ENCODE data around the gene KCTD16.

GRCh38 chr5:144421411-144421810, 250.7 kb downstream of the KCTD16 start:
- TF ChIP-seq EZH2 (IDR thresholded peaks at IDR 0.05; ENCODE audit: low read length) (no peak), CTCF (optimal IDR thresholded peaks at IDR 0.05 in 1 of 3, IDR thresholded peaks at IDR 0.05 in 1 of 3, conservative IDR thresholded peaks at IDR 0.05 in 1 of 3; ENCODE audit: extremely low read depth in 1 of 3, insufficient read depth in 2 of 3, low read length in 3 of 3) (no peak)
